HG02870 (cell line): ENCODE data around the gene ITPKB.

ENCODE experiments used
- ATAC-seq: cut with Tn5 transposase; IDR thresholded peaks from one replicate; pipeline ENCODE4 v1.9.1; 2021; ENCODE audit warnings: mild to moderate bottlenecking, moderate library complexity; ENCODE audit not compliant: unreplicated experiment

ITPKB gene

DNA sequence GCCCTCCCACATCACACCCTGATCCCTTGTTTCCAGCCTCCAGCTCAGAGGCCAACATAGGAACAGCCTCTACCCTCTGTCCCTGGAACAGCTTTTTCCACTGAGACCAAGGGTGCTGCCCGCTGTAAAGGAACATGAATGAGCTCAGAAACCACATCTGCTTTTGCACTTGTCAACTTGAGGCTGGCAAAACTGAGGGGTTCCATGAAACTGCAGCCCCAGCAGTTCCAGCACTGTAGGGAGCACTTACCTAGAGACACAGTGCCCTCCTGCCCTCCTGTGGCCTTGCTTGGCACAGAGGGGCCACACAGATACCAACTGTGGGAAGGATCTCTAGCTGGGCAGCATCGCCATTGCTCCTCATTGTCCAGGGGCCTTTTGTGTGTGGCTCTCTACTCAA lies 51.7 kb downstream of the ITPKB start:
- no peak for ATAC-seq

DNA sequence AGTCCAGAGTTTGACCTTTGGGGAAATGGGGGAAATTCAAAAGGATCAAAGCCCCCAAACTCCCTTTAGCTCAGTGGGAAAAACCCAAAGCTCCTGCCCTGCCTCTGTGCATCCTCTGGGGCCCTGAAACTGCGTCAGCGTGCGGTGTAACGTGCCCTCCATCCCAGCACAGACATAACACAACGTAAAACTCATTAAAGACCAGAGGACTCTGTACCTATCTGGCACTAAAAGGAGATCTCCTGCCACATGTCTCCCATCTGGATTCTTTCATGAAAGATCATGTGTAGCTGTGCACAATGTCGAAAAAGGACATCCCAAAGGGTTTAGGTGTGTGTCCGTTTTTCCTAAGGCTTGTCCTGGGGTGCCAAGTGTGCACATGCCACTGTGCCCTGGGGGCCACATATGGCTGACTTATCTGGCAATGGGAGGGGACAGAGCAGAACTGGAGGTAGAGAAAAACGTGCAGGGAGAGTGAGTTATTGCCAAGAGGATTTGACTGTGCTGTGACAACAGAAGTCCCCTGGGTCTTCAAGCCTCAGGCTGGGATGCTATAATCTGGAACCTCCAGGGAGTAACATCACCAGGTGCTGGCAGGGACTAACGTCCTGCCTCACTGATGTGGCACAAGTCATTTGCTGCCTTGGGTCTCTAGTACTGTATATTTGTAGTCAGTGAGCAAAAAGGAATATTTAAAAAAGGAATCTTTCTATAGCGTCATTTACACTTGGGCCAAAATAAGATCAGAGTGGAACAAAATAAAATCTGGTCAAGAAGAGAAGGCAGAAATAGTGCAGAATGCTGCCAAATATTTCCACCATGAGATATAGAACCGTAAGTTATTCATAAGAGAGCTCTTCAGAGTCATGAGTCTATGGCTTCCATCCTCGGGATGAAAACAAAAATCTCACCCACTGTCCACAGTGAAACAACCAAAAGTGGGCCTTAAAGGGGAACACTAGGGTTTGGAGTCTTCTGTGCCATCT lies 52.3 kb downstream of the ITPKB start:
- ATAC-seq: no peak

DNA sequence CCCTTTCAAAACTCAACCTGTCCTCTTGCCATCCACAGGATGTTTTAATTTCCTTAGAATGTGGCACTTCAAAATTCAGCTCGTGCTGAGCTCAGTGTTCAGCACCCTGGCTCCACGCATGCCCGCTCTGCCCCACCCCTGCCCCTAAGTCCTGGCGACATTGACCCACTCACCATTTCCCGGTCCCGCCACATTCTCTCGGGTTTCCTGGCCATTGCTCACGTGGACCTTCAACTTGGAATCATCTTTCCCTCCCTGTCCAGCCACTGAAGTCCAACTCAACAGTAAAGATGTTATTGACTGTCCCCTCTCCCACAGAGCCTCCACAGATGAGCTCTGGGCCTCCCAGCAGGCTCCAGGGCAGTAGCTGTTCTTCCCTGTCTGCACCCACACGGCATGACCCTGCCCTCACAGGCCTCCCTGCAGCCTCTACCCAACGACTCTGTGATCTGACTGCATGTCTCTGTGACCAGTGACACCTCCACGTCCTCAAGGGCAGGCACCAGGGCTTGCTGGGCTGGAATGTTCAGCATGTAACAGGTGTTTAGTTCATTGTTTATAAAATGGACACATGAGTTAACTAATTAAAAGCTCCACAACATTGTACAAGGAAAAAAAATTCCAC lies 53.8 kb downstream of the ITPKB start:
- no peak for ATAC-seq

DNA sequence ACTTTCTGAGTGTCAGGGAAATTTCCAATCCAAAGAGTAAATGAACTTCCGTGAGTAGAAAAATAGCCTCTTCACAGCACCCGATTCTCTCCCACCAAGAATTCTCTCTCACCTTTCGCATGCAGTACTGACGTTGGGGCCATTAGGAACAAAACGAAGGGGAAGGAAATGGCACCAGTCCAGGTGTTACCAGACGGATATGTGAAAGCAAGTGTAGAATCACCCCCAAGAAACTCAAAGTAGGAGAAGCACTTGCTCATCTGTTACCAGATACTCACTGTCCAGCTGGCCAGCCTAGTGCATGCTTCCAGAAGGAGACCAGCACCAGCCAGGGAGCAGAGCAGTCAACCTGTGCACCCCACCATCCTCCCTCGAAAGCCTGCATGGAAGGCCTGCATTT lies 55.1 kb downstream of the ITPKB start:
- ATAC-seq: no peak

DNA sequence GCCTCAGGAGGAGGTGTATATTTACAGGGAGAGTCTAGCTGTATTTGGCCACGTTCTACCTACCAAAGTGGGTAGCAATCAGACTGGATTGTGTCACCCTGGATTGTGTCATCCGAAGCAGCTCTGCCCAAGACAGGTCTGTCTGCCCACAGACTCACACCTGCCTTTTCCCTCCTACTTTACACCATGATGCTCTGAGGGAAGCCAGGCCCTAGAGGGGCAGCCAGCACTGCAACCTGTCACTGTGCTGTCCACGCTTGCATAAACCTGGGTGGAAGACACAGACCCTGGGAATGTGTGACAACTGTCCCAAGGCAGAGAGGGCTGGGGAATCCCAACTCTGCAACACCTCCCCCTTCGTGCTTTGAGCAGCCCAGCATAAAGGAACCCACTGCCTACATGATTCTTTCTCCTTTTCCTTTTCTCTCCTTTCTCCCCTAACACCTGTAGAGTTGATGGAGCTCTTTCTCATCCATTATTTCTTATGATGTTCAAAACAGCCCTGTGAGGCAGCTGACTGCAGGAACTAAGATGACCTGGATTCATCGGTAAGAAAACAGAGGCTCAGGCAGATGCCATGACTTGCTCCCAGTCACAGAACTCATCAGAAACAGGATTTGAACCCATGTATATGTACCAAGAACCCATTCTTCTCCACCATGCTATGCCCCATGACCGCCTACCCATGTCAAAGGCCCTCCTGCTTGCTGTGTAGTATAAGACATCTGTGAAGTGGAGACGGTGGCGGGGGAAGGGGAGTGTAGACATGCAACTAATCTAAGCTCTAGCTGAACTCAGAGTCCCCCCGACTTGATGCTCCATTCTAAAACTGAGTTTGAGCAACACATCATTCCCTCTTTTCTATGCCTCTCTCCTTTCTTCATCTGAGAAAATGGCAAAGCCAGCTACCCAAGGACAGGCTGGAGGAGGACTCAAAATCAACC lies 55.9 kb downstream of the ITPKB start:
- no peak for ATAC-seq

DNA sequence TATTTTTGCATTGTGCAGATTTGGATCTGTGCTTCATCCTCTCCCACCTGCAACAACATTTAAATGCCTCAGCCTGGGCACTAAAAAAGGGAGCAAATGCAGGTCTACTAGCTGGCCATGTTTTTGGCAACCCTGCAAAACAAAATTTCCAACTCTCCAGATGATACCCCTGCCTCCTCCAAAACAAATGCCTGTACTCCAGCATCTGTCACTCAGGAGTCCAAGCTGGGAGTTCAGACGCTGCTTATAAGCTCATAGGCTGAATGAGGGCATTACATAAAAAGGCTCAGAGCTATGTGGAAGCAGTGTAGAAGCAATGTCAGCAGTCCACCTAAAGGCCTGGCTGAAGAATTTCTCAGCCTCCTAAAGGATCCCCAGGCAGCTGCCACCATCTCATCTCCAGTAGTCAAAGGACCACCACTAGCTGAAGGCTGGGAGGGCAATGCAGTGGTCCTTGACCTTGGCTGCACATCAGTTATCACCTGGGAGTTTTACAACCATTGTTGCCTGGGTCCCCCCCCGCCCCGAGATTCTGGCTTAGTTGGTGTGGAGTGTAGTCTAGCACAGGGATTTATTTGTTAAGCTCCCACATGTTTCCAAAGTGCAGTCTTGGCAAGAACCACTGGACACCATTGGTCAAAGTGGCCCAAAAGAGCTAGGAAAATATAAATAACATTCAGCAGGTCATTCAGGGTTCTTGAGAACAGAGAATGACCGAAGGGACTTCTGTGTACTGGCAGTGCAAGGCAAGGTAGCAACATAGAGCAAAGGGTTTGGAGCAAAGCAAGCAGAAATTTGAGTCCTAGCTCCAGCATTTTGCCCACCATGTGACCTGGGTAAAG lies 57.2 kb downstream of the ITPKB start:
- ATAC-seq: no peak

DNA sequence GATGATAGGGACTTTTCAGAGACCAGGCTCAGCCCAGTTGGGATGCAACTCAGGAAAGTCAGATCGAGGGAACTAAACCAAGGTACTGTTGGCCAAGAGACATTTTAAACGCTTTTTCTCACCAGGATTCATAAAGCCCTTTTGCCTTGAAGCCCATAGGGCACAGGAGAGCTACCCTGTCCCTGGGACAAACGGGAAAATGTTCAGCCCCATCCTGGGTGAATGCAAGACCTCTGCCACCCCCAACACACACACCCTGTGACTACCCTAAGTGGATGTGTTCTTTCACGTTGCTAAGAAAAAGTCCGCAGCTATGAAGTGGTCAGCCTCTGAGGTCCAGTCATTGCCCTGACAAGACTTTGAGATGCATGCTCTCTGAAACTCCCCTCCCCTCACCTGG lies 58.4 kb downstream of the ITPKB start:
- no peak for ATAC-seq

DNA sequence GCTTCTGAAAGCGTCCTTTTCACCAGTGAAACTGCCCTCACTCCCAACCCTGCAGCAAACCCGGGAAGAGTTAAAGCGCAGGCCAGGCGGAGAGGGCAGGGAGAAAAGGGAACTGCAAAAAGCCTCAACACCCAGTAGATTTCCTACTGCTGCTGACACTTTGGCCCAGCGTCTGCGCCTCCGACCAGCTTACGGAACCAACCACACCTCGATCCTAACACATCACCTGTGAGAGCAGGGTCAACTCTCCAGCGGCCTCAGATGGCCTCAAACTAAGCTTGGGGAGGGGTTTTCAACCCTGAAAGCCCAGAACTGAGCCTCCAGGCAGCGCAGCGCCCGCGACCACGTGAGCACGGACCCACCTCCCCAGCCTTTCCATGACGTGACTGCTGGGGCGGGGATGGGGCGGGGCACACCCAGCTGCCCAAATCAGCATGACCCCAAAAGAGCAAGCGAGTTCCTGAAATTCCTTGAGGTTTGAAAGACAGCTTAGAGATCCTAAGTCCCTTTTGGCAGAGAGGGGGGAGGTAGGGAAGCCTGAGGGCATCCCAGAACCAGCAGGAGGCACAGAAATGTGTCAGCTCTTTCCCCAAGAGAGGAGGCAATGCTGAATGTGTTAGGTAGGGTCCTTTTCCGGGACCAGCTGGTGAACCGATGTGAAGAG lies 59.1 kb downstream of the ITPKB start:
- ATAC-seq: peak; percentile 43

DNA sequence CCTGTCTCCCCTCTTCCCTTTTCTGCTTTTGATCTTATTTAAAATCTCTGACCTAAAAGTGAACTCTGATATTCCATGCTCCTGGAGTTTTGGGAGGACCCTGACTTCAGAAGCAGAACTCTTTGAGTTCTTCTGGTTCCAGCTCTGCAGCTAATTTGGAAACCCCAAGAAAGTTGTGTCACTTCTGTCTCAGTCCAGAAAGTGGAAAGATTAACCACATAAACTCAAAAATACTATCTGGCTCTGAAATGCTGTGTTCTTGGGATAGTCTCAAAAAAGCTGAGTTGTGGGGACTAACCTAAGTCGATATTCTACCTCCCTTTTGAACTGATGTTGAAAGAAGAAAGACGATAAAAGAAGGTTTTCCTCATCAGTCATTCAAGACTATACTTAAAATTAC lies 59.8 kb downstream of the ITPKB start:
- ATAC-seq: no peak

DNA sequence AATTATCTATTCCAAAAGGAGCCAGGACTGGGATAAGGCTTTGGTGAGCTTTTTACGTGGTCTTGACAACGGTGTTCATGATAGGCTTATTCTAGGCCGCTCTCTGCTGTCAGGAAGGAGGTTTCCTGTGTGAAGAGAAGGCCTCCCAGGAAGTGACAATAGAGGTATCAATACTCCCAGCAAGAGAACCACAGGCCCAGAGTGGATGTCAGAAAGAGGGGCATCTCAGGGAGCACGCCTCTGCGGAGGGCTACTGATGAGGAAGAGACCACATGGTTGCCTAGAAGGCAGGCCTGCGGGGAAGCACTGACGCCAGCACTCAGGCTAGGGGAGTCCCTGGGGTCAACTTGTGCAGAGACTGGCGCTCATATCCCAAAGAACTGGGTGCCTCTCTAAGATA lies 60.4 kb downstream of the ITPKB start:
- no peak for ATAC-seq

DNA sequence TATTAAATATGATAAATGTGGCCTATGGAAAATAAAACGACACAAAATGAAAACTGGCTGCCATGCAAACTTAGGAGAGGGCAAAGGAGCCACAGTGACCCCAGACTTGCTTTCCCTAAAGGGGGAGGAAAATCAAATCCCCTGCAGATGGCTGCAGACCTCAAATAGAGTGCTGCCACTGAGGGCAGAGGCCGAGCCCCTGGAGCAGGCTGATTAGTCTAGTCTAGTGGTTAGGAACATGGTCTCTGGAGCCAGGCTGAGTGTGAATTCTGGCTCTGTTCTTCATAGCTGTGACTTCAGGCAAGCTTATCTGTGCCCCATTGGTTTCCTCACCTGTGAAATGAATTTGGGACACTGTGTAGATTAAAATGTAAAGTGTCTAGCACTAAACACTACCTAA lies 60.8 kb downstream of the ITPKB start:
- no peak for ATAC-seq

DNA sequence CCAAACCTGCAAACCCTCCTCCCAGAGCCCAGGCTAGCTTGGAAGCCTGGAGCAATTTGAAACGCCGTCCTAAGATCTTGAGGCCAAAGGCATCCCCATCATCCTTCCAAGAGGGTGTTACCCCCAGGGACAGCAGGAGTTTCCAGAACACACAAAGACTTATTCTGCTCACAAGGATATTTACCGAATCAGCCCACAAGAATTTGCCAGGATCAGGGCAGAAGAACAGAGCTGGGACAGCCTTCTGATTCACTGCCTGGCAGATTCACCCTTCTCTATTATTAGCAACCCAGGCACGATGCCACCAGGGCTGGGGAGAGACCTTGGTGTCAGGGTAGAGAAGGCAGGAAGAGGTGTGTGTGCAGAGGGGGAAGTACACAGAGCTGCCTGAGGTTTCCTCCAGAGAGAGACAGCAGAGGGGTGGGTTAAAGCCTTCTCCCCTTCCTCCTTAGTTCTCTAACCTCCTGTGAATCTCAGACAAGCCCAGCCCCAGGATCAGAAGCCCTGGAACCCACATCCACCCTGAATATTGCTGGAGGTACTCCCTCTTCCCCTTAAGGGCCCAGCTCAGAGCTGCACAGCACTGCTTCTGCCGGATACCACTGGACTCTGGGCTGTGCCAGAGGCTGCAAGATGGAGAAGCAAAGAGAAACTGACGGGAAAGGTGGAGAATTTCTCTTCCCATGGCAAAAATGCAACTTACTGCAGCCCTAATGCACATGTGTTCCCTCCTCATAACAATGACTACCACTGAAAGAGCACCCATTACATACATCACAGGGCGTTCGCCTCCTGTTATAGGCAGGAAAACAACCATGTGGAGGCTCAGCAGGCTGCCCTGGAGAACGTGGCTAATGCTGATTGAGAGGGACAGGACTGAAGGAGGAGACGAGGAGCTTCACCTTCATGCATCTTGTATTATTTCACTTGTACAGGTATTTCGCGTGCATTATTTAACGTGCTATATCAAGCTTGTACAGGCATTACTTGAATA lies 61.8 kb downstream of the ITPKB start:
- peak; percentile 26 for ATAC-seq

DNA sequence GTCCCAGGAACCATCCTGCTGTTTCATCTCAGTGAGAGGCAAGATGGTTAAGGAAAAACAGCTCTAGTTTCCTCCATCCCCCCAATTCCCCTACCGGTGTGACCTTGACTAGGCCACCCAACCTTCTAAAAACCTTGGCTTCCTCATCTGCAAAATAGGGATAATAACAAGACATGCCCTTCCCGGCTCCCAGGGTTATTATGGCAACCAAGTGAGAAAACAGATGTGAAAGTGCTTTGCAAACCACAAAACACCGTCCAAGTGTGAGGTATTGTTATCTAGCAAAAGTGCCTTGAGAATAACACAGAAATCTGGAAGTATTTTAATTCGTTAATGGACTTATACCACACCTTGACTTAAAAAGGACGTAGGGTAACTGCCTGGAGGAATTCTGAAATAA lies 62.7 kb downstream of the ITPKB start:
- ATAC-seq: no peak

DNA sequence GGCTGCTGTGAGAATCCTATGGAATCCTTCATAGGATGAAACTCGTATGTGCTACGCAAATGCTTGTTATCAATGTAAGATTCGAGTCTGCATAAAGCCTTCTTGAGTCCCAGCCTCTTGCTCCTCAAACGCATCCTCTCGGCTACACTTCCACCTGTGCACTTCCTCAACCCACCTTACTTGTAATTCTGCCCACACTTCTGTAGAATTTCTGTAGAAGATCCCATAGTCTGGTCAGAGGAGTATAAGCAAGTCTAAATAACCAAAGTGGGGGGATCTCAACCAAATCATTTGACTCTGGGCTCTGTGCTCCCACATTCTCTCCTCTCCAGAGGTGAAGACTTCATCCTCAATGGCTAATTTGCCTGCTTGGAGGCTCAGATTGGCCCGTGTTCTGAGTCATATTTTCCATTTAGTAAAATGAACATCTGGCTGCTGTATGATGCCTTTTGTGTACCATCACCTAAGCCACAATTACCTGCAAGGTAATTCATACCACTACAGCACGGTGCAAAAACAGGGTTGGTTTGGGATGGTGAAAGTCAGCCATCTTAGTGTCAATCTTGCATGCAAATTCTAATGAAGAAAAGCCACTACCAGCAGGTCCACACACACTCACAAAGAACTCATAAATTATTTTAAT lies 63.2 kb downstream of the ITPKB start:
- no peak for ATAC-seq

DNA sequence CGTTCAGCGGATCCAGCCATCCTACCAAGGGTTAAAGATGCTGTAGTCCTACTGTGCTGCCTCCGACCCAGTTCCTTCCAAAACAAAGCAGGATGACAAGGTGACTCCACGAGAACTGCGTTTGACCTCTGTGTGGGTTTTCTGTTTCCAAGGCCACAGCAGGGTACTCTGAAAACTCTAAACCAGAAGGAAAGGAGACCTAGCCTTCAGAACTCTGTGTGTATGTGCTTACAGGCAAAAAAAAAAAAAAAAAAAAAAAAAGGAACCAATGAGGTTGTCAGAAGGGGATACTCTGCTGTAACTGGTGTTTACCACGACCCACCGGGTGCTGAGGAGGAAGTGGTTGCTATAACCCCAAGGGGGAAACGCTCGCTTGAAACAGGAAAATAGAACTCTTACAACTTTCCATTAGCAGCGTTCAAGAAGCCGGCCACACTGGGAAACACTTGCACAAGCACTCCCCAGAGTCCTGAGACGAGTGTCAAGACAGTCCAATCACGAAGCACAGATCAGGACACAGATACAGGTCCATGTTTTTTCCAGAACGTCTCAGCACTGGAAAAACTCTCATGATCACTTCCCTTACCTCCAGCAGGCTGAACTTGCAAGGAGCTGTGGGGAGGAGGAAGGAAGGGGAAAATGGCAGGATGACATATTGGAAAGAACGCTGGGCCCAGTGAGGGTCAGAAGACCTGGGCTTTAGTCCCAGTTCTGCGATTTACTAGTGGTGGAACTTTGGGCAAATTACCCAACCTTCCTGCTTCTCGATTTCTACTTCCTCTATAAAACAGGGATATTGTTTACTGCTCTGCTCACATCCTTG lies 64.0 kb downstream of the ITPKB start:
- peak; percentile 65 for ATAC-seq

DNA sequence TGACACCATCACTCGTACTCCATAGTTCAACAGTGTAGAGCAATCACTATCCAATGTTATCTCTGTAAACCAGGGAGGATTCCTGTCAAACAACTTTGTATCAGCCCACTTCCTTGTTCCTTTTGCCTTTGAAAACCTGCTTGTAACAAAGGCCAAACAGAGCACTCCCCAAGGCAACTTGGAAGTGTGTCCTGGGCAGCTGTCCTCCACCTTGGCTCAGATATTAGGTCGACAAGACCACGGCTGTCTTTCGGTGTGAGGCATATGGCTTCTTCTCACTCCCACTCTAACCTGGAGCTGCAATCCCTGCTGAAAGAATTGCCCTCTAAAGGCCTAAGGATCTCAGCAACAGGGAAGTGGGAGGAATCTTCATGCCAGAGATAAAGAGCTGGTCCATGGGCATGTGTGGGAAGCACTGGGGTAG lies 66.7 kb downstream of the ITPKB start:
- ATAC-seq: no peak

DNA sequence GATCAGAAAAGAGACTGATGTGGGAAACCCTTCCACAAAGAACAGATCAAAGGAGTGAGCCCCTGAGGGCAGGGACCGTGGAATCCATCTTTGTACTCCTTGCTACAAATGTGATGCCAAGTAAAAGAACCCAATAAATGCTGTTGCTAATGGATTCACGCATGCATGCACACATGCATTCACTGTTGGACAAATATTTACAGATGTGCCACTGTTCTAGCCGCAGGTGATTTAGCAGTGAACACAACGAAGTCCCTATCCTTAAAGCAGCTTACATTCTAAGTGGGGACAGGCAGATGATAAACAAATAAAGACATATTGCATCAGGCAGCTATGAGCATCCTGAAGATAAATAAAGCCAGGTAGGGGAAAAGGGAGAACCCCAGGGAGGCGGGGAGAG lies 67.8 kb downstream of the ITPKB start:
- ATAC-seq: no peak
